ENCODE data around the gene SPP1.

GRCh38 chr4:87977521-87978278, 2.2 kb downstream of the SPP1 start:
- TF ChIP-seq FUS (optimal IDR thresholded peaks at IDR 0.05; ENCODE audit: low read depth, low read length) (no peak), TBP (optimal IDR thresholded peaks at IDR 0.05; ENCODE audit: low read depth, low read length) (no peak), PTBP1 (IDR thresholded peaks at IDR 0.05; ENCODE audit: low read depth, low read length) (no peak), STAT6 (CRISPR knock-in tag; IDR thresholded peaks at IDR 0.05) (no peak), ZNF511 (CRISPR knock-in tag; IDR thresholded peaks at IDR 0.05) (no peak), TEAD4 (IDR thresholded peaks at IDR 0.05; ENCODE audit: low read length) (no peak), TEAD4 (CRISPR knock-in tag; IDR thresholded peaks at IDR 0.05; ENCODE audit: borderline replicate concordance) (no peak), BRCA1 (IDR thresholded peaks at IDR 0.05) (no peak), BRCA1 (CRISPR knock-in tag; IDR thresholded peaks at IDR 0.05) (no peak), JUND (IDR thresholded peaks at IDR 0.05; ENCODE audit: borderline replicate concordance, low read depth, low read length) (no peak), JUND (tag; IDR thresholded peaks at IDR 0.05; ENCODE audit: borderline replicate concordance, low read depth, low read length) (no peak), NR2C2 (CRISPR knock-in tag; IDR thresholded peaks at IDR 0.05) (no peak), NR2C2 (tag; IDR thresholded peaks at IDR 0.05) (no peak), RAD21 (CRISPR knock-in tag; conservative IDR thresholded peaks at IDR 0.05 in 1 of 2, IDR thresholded peaks at IDR 0.05 in 1 of 2) (no peak)

Measured in K562 (cell line).